HG02610 (cell line): ENCODE results near the gene POU2F1.
"Not testable (repeated sequence)": the region's sequence is repeated elsewhere in the genome, so short reads cannot be mapped to it uniquely, and the experiment has no call there.

Experiments
- ATAC-seq: cut with Tn5 transposase; IDR thresholded peaks from one replicate; pipeline ENCODE4 v1.9.1; 2021; ENCODE audit warnings: mild to moderate bottlenecking, moderate library complexity; ENCODE audit not compliant: unreplicated experiment

Gene POU2F1

GRCh38 chr1:167205306-167206050 lies 15.2 kb upstream of the POU2F1 start:
- not testable (repeated sequence) for ATAC-seq

GRCh38 chr1:167206166-167206835 lies 14.4 kb upstream of the POU2F1 start:
- no peak for ATAC-seq

DNA sequence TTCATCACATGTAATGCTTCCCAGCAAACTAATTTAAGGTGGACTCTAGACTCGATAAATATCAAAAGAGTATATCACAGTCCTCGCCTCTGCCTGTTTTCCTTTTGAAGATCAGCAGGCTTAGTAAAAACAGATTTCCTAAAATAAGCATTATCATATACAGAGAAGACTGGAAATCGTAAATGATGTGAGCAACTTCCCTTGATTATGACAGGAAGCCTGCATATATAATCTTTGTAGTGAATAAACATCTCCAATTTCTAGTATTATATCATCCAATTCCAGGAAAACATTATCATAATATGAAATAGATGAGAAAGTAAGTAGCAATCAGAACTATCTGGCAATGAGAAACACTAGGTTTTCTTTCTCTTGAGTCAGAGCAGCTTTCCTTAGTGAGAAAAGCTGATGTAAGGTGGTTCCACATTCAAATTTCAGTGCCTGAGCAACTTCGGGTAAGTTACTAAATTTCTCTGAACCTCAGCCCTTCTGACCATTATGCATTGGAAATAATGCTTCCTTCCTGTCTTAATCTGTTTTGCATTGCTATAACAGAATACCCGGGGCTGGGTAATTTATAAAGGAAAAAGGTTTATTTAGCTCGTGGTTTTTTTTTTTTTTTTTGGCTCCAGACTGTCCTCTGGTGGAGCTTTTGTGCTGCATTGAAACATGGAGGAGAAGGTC lies 12.6 kb upstream of the POU2F1 start:
- no peak for ATAC-seq

GRCh38 chr1:167208624-167208976 lies 12.1 kb upstream of the POU2F1 start:
- no peak for ATAC-seq

GRCh38 chr1:167209044-167209443 lies 11.6 kb upstream of the POU2F1 start:
- ATAC-seq = no peak

- no peak for ATAC-seq
Measured at GRCh38 chr1:167210966-167211674, 9.6 kb upstream of the POU2F1 start.

DNA sequence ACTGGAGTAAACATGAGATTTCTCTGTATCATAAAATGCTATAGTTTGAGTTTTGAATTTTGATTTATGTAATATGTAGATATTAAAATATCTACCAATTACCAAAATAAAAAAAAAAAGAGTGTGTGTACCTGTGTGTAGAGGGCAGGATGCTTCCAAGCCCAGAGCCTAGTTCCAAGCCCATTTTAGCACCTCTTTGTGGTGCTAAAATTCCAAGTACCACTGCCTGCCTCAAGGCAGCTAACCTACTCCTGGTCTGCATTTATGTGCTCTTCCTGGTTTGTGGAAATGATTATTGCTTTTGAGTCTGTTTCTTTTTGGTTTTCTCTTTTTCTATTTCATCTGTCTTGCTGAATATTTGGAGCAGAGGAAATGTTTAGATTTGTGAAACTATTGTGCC lies 8.7 kb upstream of the POU2F1 start:
- ATAC-seq = no peak

DNA sequence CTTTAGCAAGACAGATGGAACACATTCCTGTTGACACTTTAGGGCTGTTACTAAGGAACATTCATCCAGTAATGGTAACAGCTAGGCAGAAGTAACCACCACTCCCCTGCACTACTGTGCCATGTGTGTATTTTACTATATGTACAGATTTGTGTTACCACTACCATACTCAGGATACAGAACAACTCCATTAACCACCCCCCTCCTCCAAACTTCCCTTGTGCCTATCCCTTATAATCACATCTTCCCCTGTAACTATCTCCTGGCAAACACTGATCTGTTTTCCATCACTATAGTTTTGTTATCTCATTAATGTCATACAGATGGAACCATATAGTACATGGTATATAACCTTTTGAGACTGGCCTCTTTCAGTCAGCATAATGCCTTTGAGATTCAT lies 3.9 kb upstream of the POU2F1 start:
- ATAC-seq = no peak

GRCh38 chr1:167219194-167219593 lies 1.5 kb upstream of the POU2F1 start:
- no peak for ATAC-seq

DNA sequence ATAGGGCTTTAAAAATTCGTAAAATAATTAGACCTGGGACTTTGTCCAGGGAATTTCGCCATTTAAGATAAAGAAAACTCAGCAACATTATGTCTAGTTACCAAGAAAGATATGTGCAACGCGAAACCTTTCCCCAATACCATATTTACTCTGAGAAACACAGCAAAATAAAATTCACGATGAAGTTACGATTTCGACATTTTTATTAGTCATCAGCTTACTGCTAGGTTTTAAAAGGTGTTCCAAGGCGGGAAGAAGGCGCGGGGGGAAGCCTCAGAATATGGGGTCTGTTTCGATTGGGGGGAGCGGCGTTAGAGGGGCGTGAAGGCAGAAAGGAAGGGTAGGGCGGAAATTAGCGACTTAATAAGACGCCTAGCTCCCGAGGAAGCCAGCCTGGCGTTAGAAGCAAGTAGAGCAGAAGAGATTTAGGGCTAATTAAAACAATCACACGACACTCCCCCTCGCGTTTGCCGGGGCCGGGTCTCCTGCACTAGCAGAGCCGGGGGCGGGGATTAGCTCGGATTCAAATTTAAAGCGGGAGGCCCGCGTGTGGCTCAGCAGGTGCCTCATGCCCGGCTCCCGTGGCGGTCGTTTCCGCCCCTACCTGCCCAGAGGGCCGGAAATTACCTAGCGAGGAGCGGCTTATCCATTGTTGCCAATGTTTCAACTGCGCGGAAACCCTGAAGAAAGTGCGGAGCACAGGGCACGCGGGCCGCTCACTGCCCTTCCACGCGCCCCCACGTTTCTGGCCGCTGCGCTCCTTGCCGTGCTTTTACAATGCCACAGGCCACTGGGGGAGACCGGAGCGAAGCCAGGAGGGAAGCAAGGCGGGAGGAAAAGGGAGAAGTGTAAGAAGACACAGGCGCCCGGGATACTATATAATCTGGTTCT lies 795 bp upstream of the POU2F1 start:
- ATAC-seq = peak; percentile 36

- peak; percentile 7 for ATAC-seq
Measured at GRCh38 chr1:167221126-167221737, 546 bp downstream of the POU2F1 start.

- ATAC-seq = peak; percentile 67
Measured at GRCh38 chr1:167221738-167222610, 1.3 kb downstream of the POU2F1 start.

- ATAC-seq = no peak
Measured at GRCh38 chr1:167223144-167224103, 2.7 kb downstream of the POU2F1 start.

- not testable (repeated sequence) for ATAC-seq
Measured at GRCh38 chr1:167224734-167225235, 4.1 kb downstream of the POU2F1 start.

- no peak for ATAC-seq
Measured at GRCh38 chr1:167225920-167226319, 5.2 kb downstream of the POU2F1 start.

- ATAC-seq = no peak
Measured at GRCh38 chr1:167227934-167228378, 7.3 kb downstream of the POU2F1 start.

GRCh38 chr1:167229719-167230385 lies 9.2 kb downstream of the POU2F1 start:
- no peak for ATAC-seq
